HUES6 (cell line): ENCODE measurements around the gene MACROD2.

ENCODE experiments used
- H3K27ac ChIP-seq: 2 replicates; pipeline ENCODE4 v1.7.0; 2013; ENCODE audit warnings: low read depth, mild to moderate bottlenecking, low read length, inconsistent platforms
- H3K27me3 ChIP-seq: 2 replicates; pipeline ENCODE4 v1.6.1; 2013; ENCODE audit warnings: low read length; ENCODE audit not compliant: control insufficient read depth, insufficient read depth
- H3K36me3 ChIP-seq: 2 replicates; pipeline ENCODE4 v1.6.1; 2013; ENCODE audit warnings: low read length; ENCODE audit not compliant: control insufficient read depth, insufficient read depth
- H3K4me1 ChIP-seq: 2 replicates; pipeline ENCODE4 v1.6.1; 2013; ENCODE audit warnings: low read length; ENCODE audit not compliant: control insufficient read depth, insufficient read depth
- H3K4me3 ChIP-seq: 2 replicates; pipeline ENCODE4 v1.5.1; 2013; ENCODE audit warnings: low read depth, low read length
- H3K9ac ChIP-seq: one replicate; pipeline ENCODE4 v1.6.1; 2013; ENCODE audit warnings: mild to moderate bottlenecking, low read length
- H3K9me3 ChIP-seq: 2 replicates; pipeline ENCODE4 v1.6.1; 2013; ENCODE audit warnings: low read depth, low read length; ENCODE audit not compliant: control insufficient read depth, insufficient read depth

MACROD2 gene

DNA sequence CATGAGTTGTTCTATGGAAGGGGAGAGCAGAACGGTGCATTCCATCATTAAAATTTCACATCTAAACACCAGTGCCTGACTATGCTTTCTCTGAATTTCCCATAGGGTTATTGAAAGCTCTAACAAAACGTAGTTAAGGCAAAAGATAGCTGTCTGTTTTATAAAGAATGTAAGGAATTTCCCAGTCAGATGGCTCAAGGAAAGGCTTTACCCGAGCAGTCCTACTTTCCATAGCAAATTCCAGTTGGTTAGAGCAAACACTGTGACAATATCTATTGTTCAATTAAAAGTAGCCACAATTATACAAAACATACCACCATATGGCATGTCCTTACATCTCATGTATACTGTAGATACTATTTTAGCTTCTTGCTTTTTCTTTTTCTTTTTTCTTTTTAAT, 1401.6 kb downstream of the MACROD2 start:
- Histone ChIP-seq H3K9me3 (no peaks in the 10 kb centered on the region), H3K36me3 (no peaks in the 10 kb centered on the region), H3K27ac (no peak overlapping the region), H3K4me1 (peaks cover 4% of the 10 kb centered on the region; the same call in 1 of the 2 replicates), H3K9ac (no peak overlapping the region), H3K27me3 (no peaks in the 10 kb centered on the region), H3K4me3 (no peak overlapping the region)

DNA sequence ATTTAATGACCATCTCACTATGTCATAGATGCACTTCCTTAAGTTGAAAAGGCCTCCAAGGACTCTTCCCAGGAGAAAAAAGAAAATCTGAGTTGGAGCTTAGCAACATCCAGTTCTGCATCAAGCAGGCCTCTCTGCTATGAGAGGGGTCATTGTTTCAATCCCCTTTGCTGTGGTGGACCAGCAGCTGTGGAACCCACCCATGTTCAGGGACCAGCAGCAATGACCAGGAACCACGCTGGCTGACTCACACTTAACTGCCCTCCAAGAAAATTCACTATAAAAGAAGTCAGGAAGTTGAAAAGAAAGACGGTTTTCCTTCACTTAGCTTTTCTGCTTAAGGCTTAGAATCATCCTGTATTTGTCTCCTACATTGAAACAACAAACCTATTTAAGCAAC, 1404.5 kb downstream of the MACROD2 start:
- Histone ChIP-seq H3K27ac (no peak overlapping the region), H3K9ac (no peak overlapping the region), H3K4me3 (no peak overlapping the region), H3K27me3 (no peaks in the 10 kb centered on the region), H3K9me3 (peaks cover 6% of the 10 kb centered on the region), H3K36me3 (no peaks in the 10 kb centered on the region), H3K4me1 (peaks cover 4% of the 10 kb centered on the region; the same call in 1 of the 2 replicates)

GRCh38 chr20:15406072-15406471, 1410.8 kb downstream of the MACROD2 start:
- H3K27ac ChIP-seq: no peak overlapping the region
- H3K9ac ChIP-seq: no peak overlapping the region
- no peaks in the 10 kb centered on the region for H3K27me3 ChIP-seq
- H3K4me3 ChIP-seq: no peak overlapping the region
- peaks cover 6% of the 10 kb centered on the region for H3K9me3 ChIP-seq
- H3K36me3 ChIP-seq: no peaks in the 10 kb centered on the region
- H3K4me1 ChIP-seq: 0 out of 2 replicates have a peak, but pooled peaks cover 5% of the 10 kb centered on the region

DNA sequence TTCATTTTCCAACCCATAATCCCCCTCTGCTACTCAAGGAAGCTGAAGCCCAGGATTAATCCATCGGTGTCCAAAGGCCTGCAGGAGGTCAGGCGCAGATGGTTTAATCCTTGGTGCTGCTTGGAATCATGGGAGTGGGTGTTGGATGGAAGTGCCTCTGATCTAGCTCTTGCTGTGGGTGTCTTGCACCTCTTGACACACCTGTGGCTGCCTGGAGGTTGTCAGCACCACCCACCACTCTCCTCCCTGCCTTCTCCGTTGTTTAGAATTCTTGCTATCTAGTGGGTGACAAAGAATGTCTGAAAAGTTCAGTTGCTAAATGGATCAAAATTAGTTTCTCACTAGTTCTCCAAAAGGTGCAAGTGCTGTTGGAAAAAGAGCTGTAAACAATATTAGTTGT, 1416.5 kb downstream of the MACROD2 start:
- Histone ChIP-seq H3K27me3 (no peaks in the 10 kb centered on the region), H3K4me1 (no peaks in the 10 kb centered on the region), H3K36me3 (no peaks in the 10 kb centered on the region), H3K27ac (no peak overlapping the region), H3K4me3 (no peak overlapping the region), H3K9me3 (no peaks in the 10 kb centered on the region), H3K9ac (no peak overlapping the region)

GRCh38 chr20:15415908-15416307, 1420.6 kb downstream of the MACROD2 start:
- H3K4me1 ChIP-seq: no peaks in the 10 kb centered on the region
- no peaks in the 10 kb centered on the region for H3K36me3 ChIP-seq
- no peaks in the 10 kb centered on the region for H3K9me3 ChIP-seq

DNA sequence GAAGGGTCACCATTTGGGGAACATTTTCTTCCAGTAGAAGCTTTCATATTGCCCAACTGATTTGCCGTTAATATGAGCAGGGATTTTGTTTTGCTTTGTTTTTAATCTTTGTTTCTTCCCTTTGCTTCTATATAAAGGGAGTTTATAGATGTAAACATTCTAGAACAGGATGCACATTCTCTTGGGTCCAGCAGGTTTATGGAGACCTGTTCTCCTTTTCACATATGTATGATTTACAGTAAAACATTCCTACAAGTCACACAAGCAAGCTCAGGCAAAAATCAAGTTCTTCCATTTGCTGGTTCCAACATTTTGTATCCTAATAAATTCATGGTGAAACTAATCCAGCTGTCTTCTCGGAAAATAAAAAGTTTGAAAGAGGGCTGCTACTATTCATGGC, 1424.5 kb downstream of the MACROD2 start:
- Histone ChIP-seq H3K4me1 (no peaks in the 10 kb centered on the region), H3K27ac (no peak overlapping the region), H3K4me3 (no peak overlapping the region), H3K36me3 (no peaks in the 10 kb centered on the region), H3K9me3 (no peaks in the 10 kb centered on the region), H3K9ac (no peak overlapping the region), H3K27me3 (no peaks in the 10 kb centered on the region)

More at GRCh38 chr20:15415908-15416307, 1420.6 kb downstream of the MACROD2 start:
- no peak overlapping the region for H3K9ac ChIP-seq
- H3K4me3 ChIP-seq: no peak overlapping the region
- no peaks in the 10 kb centered on the region for H3K27me3 ChIP-seq
- H3K27ac ChIP-seq: no peak overlapping the region

DNA sequence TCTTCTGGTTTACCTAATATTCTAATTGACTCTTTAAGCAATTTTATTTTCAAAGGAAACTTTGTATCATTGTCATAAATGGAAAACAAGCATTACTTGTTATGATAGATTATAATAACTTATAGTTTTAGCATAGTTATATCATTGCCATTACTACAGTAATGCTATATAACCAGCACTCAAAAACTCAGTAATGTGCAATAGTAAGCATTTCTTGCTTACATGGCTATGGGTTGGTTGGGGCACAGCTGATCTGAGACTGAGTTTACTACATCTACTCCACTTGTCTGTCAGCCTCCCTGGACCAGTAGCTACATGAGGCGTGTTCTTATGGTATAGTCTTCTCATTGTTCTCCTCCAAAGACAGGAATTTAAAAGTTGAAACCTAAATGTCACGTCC, 1427.7 kb downstream of the MACROD2 start:
- H3K9me3 ChIP-seq: peaks cover 3% of the 10 kb centered on the region
- H3K27me3 ChIP-seq: no peaks in the 10 kb centered on the region
- no peak overlapping the region for H3K4me3 ChIP-seq
- no peaks in the 10 kb centered on the region for H3K36me3 ChIP-seq
- no peak overlapping the region for H3K9ac ChIP-seq
- no peaks in the 10 kb centered on the region for H3K4me1 ChIP-seq
- no peak overlapping the region for H3K27ac ChIP-seq

- Histone ChIP-seq H3K36me3 (no peaks in the 10 kb centered on the region), H3K9ac (no peak overlapping the region), H3K27me3 (no peaks in the 10 kb centered on the region), H3K4me1 (peaks cover 20% of the 10 kb centered on the region), H3K9me3 (0 out of 2 replicates have a peak, but pooled peaks cover 2% of the 10 kb centered on the region), H3K27ac (no peak overlapping the region), H3K4me3 (no peak overlapping the region)
These were observed 1444.2 kb downstream of the MACROD2 start for GRCh38 chr20:15439551-15439950.

GRCh38 chr20:15440049-15440820, 1444.9 kb downstream of the MACROD2 start:
- Histone ChIP-seq H3K9ac (no peak overlapping the region), H3K4me1 (peaks cover 20% of the 10 kb centered on the region), H3K27me3 (no peaks in the 10 kb centered on the region), H3K9me3 (no peaks in the 10 kb centered on the region), H3K36me3 (no peaks in the 10 kb centered on the region), H3K27ac (no peak overlapping the region), H3K4me3 (no peak overlapping the region)

DNA sequence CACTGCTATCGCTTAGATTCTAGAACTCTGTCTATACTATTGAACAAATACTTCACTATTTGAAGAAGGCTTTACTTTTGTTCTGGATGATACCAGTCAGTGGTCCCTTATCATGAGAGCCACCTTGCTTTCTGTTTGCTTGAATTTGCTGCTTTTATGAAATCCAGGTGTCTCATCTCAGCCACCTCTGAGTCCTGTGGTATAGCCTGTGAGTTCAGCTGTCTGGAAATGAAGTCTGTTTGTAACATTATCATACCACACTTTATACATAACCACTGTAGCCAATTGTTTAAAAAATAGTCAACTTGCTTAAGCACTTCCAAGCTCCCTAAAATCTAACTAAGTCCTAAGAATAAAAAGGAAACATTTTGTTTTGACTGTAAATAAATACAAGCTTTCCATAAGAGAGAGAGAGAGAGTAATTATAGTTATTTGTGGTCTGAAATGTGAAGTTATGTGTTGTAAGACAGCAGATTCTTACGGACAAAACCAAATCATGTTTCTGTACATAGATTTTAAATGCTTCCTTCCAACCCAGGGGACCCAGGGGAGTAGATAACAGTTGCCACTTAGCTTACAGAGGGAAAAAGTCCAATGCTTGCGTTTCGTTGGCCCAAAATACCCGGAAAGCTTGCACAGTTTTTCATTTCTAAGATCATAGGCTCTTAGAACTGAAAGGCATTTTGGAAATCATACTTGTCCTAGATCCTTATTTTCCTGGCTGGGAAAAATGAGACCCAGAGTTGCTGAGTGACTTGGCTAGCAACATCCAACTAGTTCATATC, 1449.9 kb downstream of the MACROD2 start:
- H3K9me3 ChIP-seq: no peaks in the 10 kb centered on the region
- H3K27ac ChIP-seq: no peak overlapping the region
- H3K4me1 ChIP-seq: peaks cover 10% of the 10 kb centered on the region
- no peak overlapping the region for H3K4me3 ChIP-seq
- no peak overlapping the region for H3K9ac ChIP-seq
- no peaks in the 10 kb centered on the region for H3K27me3 ChIP-seq
- no peaks in the 10 kb centered on the region for H3K36me3 ChIP-seq

- Histone ChIP-seq H3K27me3 (no peaks in the 10 kb centered on the region), H3K9me3 (no peaks in the 10 kb centered on the region), H3K36me3 (no peaks in the 10 kb centered on the region), H3K4me3 (no peak overlapping the region), H3K9ac (no peak overlapping the region), H3K4me1 (no peaks in the 10 kb centered on the region), H3K27ac (no peak overlapping the region)
These were observed 1451.1 kb downstream of the MACROD2 start for GRCh38 chr20:15446373-15446772.
